HG02840 (cell line): ENCODE data around the gene AGBL1.
"Not testable (repeated sequence)": the region's sequence is repeated elsewhere in the genome, so short reads cannot be mapped to it uniquely, and the experiment has no call there.

Experiments
- ATAC-seq: cut with Tn5 transposase; IDR thresholded peaks from one replicate; pipeline ENCODE4 v1.9.1; 2021; ENCODE audit warnings: mild to moderate bottlenecking, moderate library complexity, moderate number of reproducible peaks; ENCODE audit not compliant: unreplicated experiment, low FRiP score

The AGBL1 gene

DNA sequence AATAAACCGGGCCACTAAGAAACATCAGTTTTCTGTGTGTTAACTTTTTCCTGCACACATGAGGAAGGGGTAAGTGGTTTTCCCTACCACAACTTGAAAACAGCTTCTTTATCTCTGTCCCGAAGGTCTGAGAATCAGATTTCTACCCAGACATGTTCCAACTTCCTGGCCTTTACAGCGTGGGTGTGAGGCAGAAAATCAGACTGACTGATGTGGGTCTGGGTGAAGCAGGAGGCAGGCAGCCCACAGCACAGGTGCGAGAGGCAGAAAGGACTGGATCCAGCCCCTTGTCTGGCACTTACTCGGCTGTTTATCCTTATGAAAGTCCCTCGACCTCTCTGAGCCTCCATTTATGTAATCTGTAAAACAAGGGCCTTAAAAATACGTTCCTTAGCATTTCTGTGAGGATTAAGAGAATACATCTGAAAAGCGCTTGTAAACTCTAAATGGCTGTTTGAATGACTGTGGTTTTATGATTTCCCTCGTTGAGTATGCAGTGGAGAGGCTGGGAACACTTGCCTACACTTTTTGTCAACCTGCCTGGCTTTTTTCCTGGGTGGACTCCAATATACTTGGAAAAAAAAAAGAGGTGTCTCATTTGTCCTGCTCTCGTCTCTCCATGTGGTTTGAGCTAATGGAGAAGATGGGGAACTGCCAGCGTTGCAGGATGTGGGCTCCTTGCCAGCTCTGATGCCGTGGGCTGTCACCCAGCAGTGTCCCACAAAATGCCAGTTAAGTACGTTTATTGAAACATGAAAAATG is 3.1 kb downstream of the AGBL1 start:
- ATAC-seq = no peak

- no peak for ATAC-seq
Measured at GRCh38 chr15:86087808-86088207, 8.1 kb downstream of the AGBL1 start.

GRCh38 chr15:86089422-86089821 is 9.8 kb downstream of the AGBL1 start:
- ATAC-seq = no peak

GRCh38 chr15:86101818-86102217 is 22.1 kb downstream of the AGBL1 start:
- no peak for ATAC-seq

- no peak for ATAC-seq
Measured at GRCh38 chr15:86103825-86104224, 24.2 kb downstream of the AGBL1 start.

DNA sequence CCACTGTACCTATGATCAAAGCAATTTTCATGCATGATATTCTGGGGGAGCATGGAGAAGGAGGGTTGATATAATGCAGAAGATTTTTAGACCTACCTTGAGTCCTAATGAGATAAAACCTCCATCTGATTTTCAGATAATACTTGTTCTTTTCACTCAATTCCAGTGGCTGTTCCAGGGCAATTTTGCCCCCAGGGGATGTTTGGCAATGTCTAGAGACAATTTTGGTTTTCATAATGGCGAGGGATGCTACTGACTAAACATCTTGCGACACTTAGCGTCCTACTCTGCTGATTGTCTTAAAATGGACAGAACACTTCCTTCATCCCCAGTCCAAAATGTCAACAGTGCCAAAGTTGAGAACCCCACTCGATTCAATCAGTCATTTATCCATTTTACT is 26.6 kb downstream of the AGBL1 start:
- no peak for ATAC-seq

DNA sequence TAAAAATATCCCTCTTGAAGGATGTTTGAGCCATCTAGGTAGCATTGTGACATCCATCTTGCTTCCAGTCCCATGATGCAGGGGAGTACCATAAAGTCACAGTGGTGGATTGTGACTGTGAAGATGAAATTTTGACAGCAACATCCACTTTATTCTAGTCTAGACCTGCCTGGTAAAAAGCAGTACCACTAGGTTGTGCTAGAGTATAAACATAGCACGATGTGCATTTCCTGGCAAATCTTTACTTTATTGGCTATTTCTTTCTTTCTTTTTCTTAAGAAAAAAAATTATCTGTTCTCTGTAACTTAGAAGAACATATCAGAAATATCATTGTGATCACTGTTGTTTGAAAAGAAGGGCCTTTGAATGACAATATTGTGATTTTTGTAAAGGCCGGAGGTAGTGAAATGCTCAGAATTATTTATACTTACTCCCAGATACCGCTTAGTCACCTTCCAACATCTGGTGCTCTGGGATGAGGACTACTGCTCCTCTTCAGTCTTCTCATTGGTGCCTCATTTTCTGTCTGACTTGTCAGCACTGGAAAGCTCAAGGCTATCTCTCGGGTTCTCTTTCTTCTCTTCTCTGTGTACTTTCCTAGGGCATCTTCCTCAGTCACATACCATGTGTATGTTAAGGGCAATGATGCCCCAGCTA is 35.6 kb downstream of the AGBL1 start:
- no peak for ATAC-seq

GRCh38 chr15:86121568-86122225 is 42.0 kb downstream of the AGBL1 start:
- no peak for ATAC-seq

DNA sequence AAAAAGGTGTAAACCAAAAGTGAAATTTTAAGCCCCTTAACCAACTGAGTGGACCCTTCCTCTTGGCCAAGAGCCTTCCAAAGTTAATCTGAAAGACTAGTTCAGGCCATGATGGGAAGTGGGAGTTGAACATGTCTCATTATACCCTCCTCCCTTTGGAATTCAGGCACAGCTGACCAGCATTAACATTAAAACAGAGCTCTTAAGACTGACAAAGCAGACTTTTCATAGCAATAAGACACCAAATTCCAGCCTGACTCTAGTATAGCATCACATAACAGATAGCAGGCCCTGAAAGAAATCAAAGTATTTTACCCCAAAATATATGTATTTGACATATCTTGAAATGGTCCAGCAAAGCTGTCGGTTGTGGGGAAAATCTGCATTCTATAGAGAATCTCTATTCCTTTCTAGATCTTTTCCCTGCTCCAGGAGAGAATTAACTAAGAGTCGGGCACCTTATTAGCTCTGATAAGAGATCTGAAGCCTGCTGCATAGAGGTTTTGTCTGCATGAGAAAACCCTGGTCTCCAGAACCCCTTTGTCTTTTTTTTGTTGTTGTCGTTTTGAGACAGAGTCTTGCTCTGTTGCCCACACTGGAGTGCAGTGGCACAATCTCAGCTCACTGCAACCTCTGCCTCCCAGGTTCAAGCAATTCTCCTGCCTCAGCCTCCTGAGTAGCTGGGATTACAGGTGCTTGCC is 43.2 kb downstream of the AGBL1 start:
- ATAC-seq = not testable (repeated sequence)

DNA sequence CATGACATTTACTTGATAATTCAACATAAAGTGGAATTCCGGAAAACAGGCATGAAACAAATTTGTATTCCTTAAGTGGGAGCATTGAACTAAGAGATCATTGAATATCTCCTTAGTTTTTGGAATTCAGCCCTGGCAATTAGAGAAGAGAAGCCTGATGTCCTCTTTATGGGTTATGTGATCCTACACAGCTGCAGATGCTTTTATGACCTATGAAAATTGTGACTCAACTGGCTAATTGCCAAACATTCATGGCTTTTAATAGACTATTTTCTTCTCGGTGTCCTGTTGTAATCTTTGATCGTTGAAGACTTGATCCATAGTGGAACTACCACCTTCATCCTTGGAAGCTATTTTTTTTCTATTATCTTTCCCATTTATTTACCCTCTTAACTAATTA is 46.1 kb downstream of the AGBL1 start:
- ATAC-seq = no peak

DNA sequence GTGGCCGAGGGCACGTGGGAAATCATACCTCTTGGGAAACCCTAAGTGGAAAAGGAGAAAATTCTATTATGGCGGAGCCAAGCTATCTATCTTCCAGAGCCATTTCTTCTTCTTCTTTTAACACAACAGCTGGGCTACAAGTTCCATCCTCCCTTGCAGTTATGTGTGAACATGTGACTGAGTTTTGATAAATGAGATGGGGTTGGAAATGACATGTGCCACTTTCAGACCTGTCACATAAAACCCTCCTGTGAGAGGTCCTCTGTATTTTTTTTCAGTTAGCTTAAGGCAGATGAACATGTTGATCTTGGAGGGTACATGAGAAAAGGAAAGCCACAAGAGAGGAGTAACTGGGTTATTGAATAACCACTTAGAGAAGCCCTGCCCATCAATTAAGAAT is 47.9 kb downstream of the AGBL1 start:
- ATAC-seq = no peak

GRCh38 chr15:86135041-86135440 is 55.4 kb downstream of the AGBL1 start:
- ATAC-seq = no peak

DNA sequence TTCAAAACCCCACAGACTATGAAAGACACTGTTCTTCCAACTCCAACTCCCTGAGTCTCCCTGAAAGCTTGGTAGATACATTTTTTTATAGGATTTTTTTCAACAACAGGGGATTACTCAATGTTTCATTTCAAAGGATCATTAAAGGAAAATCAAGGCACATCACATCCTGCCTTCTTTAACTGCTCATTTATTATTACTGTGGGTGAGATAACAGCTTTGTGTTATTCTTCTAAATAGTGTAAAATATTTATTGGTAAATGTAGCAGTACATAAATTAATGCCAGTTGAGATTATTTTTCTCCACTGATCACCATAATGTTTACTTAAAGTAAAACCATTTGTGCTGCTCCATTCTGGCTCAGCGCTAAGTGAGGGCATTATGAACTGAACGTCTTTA is 57.2 kb downstream of the AGBL1 start:
- ATAC-seq = no peak

DNA sequence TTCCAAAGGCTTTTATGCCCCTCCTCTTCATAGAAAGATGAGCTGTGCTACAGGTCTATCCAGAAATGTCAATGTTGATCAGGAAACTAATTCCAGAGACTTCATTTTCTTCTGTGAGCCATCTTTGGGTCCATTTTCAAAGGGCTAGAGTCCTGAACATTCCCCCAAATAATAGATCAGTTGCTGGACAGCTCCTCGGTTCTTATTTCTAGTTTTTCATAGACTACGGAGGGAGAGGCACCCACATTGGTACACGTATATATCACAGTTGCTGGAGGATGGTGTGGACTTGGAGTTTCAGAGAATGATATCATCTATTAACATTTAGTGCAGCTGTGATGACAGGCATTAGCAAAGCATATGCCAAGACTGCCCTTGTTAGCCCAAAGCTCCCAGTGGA is 59.1 kb downstream of the AGBL1 start:
- no peak for ATAC-seq

DNA sequence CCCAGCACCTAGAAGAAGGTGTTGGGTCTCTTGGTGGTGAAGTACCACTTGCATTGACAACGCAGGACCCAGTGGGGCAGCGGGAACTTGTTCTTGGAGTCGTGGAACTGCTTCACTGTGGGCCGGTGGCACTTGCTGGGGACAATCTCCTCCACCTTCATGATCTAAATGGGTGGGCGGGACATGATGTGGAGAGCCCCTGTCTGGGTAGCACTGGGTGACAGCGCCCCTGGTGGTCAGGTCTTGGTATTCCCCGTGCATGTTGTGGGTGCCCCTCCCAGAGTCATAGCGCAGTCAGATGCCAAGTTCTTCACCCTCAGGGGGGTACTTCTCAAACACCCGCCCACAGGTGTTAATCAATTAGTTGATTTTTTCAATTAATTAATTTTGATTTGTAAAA is 60.2 kb downstream of the AGBL1 start:
- ATAC-seq = no peak

DNA sequence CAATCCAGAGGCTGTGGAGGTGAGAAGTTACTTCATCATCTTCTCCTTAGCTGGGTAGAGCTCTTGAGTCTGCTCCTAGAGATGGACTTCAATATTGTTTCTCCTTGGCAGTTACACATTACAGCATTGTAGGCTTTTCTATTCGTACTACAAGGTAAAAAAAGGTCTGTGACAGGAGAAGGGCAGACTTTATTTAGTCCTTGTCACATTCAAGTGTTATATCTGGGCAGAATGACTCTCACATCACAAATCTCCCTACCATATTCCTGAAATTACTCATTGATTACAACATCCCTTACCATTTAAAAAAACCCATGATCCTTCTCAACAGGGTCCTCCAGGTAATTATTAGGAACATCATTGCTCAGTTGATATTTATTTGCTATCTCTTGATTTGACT is 75.0 kb downstream of the AGBL1 start:
- no peak for ATAC-seq

DNA sequence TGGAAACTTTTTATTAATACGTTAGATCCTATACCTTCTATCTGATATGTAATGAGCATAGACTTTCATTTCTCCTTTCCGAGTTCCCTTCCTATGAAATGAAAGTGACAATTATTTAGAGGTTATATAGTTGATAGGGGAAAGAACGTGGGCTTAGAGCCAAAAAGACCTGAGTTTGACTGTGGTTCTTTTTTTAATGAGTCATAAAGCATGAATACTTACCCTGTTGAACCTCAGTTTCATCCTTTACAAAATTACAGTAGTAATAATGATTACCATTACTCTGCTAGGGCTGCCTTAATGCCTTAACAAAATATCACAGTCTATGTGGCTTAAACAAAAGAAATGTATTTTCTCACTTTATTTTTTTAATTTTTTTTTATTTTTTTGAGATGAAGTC is 75.9 kb downstream of the AGBL1 start:
- ATAC-seq = no peak

- ATAC-seq = no peak
Measured at GRCh38 chr15:86157606-86158293, 78.1 kb downstream of the AGBL1 start.

DNA sequence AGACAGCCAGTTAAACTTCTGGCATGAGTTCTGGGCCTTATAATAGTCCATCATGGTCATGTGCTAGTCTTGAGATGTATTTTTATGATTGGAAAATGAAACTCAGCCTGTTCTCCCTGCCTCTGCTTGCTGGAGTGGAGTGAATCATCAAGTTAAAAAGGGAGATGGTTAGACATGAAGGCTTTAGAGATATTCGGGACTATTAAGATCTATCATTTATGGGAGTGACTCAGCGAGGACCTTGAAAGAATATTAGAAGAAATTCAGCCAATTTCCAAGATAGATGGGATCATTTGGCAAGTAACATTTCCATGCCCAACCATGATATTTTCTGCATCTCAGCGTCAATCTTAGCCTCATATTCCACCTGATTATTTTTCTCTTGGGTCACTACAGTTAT is 79.8 kb downstream of the AGBL1 start:
- no peak for ATAC-seq

DNA sequence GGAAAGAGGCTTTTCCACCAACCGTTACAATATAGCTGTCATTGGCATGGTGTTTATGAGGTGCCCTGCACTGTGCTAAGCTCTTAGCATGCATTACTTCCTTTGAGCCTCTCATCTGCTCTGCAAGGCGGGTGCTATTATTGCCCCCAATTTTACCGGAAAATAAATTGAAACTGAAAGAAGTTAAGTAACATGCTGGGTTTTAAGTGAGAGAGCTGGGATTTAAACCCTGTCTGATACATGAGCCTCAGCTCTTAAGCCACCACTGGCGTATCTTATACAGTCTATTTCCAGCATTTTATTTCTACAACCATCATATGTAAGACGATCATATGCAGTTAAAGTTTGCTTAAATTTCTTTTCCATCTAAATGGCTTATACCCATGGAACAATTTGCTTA is 81.6 kb downstream of the AGBL1 start:
- ATAC-seq = no peak

- no peak for ATAC-seq
Measured at GRCh38 chr15:86162172-86162591, 82.5 kb downstream of the AGBL1 start.
